ENCODE results near the gene PXDC1. TPM values are rescaled to one million over a fixed set of nuclear protein-coding genes. Genes with fewer than 3 reads are reported as not detected.

The PXDC1 gene
- total RNA-seq, 1 donor from 2014 or later, result 37.6 TPM

GRCh38 chr6:3726421-3726820, 25.1 kb downstream of the PXDC1 start:
- TF ChIP-seq, protein P1, sequence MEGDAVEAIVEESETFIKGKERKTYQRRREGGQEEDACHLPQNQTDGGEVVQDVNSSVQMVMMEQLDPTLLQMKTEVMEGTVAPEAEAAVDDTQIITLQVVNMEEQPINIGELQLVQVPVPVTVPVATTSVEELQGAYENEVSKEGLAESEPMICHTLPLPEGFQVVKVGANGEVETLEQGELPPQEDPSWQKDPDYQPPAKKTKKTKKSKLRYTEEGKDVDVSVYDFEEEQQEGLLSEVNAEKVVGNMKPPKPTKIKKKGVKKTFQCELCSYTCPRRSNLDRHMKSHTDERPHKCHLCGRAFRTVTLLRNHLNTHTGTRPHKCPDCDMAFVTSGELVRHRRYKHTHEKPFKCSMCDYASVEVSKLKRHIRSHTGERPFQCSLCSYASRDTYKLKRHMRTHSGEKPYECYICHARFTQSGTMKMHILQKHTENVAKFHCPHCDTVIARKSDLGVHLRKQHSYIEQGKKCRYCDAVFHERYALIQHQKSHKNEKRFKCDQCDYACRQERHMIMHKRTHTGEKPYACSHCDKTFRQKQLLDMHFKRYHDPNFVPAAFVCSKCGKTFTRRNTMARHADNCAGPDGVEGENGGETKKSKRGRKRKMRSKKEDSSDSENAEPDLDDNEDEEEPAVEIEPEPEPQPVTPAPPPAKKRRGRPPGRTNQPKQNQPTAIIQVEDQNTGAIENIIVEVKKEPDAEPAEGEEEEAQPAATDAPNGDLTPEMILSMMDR (conservative IDR thresholded peaks at IDR 0.05; ENCODE audit: low read depth, low read length), result no peak
- DNase-seq (ENCODE audit: low read depth), result no peak
- no peak overlapping the region for H3K4me3 ChIP-seq (ENCODE audit: low read depth, low read length)

DNA sequence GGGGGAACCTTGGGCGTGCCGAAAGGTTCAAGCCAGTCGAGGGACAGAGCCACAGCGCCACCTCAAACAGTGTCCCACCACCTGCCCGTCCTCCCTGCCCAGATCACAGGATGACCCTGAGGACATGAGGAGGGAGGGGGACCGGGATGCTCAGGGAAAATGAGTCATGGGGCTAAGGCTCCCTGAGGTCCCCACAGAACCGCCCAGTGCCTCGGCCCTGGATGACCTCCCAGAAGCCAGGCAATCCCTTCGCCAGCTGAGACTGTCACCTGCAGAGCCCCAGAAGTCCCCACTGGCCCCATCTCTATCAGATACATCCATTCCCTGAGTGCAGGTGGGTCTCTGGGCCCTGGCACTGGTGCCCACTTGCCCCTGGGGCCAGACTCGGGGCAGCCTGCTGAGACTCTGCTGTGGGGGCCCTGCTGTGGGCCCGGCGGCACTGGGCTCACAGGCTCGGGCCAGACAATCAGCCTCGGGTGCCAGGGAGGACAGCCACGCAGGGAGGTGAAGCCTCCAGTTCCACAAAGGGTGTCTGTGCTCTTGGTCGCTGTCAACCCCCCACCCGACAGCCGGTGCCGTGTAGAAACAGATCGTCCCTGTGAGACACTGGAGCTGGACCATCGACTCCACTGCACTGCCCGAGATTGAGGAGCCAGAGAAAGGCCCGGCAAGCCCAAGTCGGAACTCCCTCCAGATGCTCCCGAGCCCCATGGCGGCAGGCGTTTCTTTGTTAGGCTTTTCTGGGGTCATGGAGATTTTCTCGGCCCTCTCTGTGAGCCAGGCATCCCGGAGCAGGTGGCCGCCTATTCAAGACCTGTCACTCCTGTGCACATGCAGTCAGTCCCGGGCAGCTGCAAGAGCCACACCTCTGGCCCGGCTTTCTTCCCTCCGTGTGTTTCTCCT, 26.1 kb downstream of the PXDC1 start:
- TF ChIP-seq, protein P1 (conservative IDR thresholded peaks at IDR 0.05; ENCODE audit: low read depth, low read length), result no peak
- no peak for DNase-seq (ENCODE audit: low read depth)
- no peak overlapping the region for H3K4me3 ChIP-seq (ENCODE audit: low read depth, low read length)

DNA sequence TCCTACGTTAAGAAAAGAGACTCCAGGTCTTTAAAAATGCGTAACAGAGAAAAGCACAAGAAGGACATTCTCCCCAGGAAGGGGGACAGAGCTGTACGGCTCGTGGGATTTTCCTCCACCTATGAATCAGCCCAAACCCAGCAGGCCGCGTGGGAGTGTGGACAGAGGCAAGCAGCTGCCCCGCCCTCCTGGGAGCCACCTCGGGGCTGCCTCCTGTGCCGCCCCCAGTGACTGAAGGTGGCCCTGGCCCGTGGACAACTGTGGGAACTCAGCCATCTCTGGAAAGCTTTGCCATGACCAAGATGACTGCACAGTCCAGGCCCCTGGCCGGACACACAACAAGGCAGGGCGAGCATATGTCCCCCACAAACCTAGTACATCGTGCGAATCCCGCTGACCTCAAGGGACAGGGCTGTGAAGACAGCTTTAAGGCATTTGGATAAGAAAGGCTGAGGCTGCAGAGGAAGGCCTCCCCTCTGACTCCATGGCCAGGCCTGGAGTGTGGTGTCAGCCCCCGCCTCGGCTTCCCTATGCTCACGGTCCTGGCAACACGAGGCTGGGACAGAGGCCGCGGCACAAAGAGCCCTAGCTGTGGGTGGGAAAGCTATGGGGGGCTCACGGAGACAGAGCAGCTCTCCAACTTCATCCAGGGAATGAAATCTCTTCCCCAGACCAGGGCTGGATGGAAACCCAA, 26.9 kb downstream of the PXDC1 start:
- no peak overlapping the region for H3K4me3 ChIP-seq (ENCODE audit: low read depth, low read length)
- TF ChIP-seq, protein P1 (conservative IDR thresholded peaks at IDR 0.05; ENCODE audit: low read depth, low read length), result no peak
- DNase-seq (ENCODE audit: low read depth), result no peak

DNA sequence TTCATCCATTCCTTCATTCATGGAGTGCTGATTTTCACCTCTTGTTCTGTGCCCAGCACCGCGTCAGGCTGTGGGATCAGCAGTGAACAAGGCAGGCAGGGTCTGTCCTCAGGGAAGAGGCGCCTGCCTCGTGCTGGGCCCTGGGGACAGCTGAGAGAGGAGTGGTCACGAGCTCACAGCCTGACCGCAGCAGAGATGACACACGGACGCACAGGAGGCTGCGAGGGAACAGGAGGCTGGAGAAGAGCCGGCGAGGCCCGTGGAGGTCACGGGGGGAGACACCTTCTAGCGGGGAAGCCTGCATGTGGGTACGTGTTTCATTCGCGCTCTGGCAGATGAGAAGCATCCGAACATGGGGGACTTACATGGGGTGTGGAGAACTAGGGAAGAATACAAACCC, 27.5 kb downstream of the PXDC1 start:
- no peak for DNase-seq (ENCODE audit: low read depth)
- H3K4me3 ChIP-seq (ENCODE audit: low read depth, low read length), result no peak overlapping the region
- TF ChIP-seq, protein P1 (conservative IDR thresholded peaks at IDR 0.05; ENCODE audit: low read depth, low read length), result no peak

GRCh38 chr6:3723251-3723650, 28.3 kb downstream of the PXDC1 start:
- TF ChIP-seq, protein P1 (conservative IDR thresholded peaks at IDR 0.05; ENCODE audit: low read depth, low read length), result no peak
- DNase-seq (ENCODE audit: low read depth), result no peak
- H3K4me3 ChIP-seq (ENCODE audit: low read depth, low read length), result no peak overlapping the region

GRCh38 chr6:3722785-3723184, 28.7 kb downstream of the PXDC1 start:
- no peak for DNase-seq (ENCODE audit: low read depth)
- H3K4me3 ChIP-seq (ENCODE audit: low read depth, low read length), result no peak overlapping the region
- TF ChIP-seq, protein P1 (conservative IDR thresholded peaks at IDR 0.05; ENCODE audit: low read depth, low read length), result no peak
